Measurements from ENCODE around the gene TCEA2.

TCEA2 gene

DNA sequence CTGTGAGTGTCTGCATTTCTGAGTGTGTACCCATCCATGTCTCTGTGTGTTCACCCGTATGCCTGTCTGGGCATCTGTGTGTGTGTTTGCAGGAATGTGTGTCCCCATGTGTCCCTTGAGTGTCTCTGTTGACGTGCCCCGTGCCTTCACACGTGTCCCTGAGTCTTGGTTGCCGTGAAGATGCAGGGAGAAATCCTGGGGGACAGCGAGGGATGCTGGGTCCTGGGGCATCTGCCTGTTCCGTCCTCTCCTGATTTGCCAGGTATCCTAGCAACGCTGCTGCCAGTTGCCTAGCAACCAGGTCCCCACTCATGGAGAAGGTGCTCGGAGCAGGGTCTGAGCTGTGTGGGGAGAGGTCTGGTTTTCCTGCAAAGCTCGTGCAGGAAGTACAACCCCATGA is 27.2 kb downstream of the TCEA2 start:
- no peak for TF ChIP-seq ZNF274 (IDR thresholded peaks at IDR 0.05; ENCODE audit: low read depth, low read length)

DNA sequence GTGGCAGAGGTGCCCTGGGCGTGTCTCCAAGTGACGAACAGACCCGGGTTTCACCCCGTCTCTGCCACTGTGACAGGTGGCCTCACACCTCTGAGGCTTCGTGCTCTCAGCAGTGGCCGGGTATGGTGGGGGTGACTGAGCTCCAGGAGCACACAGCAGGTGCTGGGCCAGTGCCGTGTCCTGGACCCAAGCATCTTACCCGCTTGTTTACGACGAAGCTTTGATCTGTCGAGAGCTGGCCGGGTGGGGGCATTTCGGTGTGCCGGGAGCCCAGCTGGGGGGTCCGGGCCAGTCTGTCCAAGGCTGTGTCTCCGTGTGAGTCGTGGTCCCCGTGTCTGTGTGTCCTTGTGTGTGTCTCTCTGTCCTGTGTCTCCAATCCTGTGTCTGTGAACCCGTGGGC is 28.3 kb downstream of the TCEA2 start:
- TF ChIP-seq ZNF274 (IDR thresholded peaks at IDR 0.05; ENCODE audit: low read depth, low read length), result no peak
- no peak overlapping the region for H3K4me3 ChIP-seq (ENCODE audit: low read length)

More for the DNA sequence above, 27.2 kb downstream of the TCEA2 start:
- H3K4me3 ChIP-seq (ENCODE audit: low read length), result no peak overlapping the region

DNA sequence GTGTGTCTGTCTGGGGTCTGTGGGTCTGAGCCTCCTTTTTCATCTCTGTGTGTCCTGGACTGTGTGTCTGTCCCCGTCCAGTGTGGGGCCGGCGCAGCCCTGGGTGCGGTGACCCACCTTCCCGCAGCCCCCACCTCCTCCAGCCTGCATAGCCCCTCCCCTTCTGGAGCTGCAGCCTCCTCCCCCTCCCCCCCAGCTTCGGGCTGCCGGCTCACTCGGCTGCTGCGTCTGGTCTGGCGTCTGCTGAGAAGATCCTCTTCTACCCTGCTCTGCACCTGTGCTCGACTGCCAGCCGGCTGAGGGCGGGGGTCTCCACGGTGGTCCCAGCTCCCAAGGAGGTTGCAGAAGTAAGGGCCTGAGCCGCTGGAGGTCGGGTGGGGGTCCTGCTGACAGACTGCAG is 28.8 kb downstream of the TCEA2 start:
- no peak for TF ChIP-seq ZNF274 (IDR thresholded peaks at IDR 0.05; ENCODE audit: low read depth, low read length)
- no peak overlapping the region for H3K4me3 ChIP-seq (ENCODE audit: low read length)

DNA sequence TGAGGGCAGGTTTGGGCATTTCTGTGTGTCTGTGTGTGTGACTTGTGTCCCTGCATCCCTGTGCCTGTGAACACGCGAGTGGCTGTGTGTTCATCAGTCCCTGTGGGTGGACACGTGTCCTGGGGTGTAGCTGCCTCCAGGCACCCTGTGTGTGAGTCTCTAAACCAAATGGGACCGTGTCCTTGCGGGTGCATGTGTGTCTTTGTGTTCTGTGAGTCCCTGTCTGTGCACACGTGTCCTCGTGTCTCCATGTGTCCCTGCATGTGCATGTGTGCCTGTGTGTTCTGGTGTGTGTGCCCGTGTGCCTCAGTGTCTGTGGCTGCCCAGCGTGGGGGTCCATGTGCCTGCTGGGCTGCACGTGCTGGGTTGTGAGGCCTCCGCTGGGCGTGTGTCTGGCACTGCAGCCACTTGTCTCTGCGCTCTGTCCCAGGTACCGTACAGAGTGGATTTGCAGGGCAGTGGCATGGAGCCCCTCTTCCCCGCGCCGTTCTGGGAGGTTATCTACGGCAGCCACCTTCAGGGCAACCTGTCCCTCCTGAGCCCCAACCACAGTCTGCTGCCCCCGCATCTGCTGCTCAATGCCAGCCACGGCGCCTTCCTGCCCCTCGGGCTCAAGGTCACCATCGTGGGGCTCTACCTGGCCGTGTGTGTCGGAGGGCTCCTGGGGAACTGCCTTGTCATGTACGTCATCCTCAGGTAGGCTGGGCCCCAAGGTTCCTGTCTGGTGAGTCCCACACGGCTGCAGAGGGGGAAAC is 29.4 kb downstream of the TCEA2 start:
- H3K4me3 ChIP-seq (ENCODE audit: low read length), result no peak overlapping the region
- TF ChIP-seq ZNF274 (IDR thresholded peaks at IDR 0.05; ENCODE audit: low read depth, low read length), result no peak

DNA sequence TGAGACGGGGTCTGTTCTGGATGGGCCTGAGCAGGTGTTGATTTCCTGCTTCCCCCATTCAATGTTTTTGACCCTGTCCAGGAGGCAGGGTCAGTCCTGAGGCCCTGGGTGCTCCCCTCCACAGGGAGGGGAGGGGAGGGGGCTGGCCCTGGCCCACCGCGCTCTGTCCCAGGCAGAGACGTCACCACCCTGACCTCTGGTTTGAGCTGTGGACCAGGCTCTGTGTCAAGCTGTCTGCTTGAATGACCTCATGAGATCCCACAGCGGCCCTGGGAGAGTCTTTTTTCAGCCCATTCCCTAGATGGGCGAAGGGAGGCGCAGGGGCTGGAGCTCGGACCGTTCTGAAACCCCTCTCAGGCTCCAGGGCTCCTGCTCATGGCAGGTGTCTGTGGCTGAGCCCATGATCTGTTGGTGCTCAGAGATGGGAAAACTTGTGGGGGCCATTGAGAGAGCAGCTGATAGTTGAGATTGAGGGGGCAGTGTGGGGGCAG is 30.1 kb downstream of the TCEA2 start:
- TF ChIP-seq ZNF274 (IDR thresholded peaks at IDR 0.05; ENCODE audit: low read depth, low read length), result no peak
- no peak overlapping the region for H3K4me3 ChIP-seq (ENCODE audit: low read length)

DNA sequence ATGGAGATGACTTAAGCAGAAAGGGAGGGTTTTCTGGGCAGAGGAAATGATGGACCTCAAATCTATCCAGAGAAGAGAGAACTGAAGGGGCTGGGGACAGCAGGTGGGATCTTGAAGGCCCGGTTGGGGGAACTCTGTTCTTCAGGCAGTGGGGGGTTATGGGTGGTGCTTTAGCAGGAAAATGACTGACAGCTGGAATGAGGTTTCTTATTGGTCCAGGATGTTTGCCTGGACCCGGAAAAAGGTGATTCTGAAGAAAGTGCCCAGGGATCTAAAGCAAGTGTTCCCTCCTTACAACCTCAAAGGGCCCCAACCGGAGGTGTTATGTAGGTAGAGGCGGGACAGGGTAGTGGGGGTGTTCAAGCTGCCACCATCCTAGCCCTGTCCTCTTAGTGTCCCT is 32.5 kb downstream of the TCEA2 start:
- H3K4me3 ChIP-seq (ENCODE audit: low read length), result no peak overlapping the region
- no peak for TF ChIP-seq ZNF274 (IDR thresholded peaks at IDR 0.05; ENCODE audit: low read depth, low read length)

DNA sequence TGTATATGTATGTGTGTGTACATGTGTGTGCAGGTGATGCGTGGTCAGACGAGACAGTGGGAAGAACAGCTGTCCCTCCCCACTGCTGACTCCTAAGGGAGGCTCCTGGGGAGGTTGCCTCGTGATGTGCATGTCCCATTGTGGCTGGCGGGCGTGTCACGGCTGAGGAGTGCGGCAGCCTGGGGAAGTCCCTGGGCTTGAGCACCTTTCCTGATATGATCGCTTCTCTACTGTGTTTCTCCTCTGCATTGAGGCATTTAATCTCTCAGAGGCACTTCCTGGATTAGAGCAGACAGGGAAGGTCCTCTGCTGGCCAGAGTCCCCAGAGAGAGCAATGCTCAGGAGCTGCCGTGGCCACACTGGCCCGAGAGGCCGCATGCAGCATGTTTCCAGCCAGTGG is 32.9 kb downstream of the TCEA2 start:
- no peak for TF ChIP-seq ZNF274 (IDR thresholded peaks at IDR 0.05; ENCODE audit: low read depth, low read length)
- H3K4me3 ChIP-seq (ENCODE audit: low read length), result no peak overlapping the region

DNA sequence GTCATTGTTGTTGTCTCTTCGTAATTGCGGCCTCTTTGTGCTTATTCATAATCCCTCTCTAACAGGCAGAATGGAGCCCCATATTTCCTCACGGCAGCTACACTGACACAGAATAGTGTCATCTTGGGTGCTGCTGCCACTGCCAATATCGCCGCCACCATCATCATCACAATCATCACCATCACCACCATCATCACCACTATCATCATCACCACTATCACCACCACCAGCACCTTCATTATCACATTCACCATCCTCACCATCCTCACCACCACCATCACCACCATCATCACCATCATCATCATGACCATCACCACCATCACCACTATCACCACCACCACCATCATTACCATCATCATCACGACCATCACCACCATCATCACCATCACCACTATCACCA is 33.5 kb downstream of the TCEA2 start:
- no peak for TF ChIP-seq ZNF274 (IDR thresholded peaks at IDR 0.05; ENCODE audit: low read depth, low read length)
- H3K4me3 ChIP-seq (ENCODE audit: low read length), result no peak overlapping the region

DNA sequence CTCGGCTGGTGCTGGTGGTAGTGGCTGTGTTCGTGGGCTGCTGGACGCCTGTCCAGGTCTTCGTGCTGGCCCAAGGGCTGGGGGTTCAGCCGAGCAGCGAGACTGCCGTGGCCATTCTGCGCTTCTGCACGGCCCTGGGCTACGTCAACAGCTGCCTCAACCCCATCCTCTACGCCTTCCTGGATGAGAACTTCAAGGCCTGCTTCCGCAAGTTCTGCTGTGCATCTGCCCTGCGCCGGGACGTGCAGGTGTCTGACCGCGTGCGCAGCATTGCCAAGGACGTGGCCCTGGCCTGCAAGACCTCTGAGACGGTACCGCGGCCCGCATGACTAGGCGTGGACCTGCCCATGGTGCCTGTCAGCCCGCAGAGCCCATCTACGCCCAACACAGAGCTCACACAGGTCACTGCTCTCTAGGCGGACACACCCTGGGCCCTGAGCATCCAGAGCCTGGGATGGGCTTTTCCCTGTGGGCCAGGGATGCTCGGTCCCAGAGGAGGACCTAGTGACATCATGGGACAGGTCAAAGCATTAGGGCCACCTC is 35.5 kb downstream of the TCEA2 start:
- no peak overlapping the region for H3K4me3 ChIP-seq (ENCODE audit: low read length)
- TF ChIP-seq ZNF274 (IDR thresholded peaks at IDR 0.05; ENCODE audit: low read depth, low read length), result no peak

DNA sequence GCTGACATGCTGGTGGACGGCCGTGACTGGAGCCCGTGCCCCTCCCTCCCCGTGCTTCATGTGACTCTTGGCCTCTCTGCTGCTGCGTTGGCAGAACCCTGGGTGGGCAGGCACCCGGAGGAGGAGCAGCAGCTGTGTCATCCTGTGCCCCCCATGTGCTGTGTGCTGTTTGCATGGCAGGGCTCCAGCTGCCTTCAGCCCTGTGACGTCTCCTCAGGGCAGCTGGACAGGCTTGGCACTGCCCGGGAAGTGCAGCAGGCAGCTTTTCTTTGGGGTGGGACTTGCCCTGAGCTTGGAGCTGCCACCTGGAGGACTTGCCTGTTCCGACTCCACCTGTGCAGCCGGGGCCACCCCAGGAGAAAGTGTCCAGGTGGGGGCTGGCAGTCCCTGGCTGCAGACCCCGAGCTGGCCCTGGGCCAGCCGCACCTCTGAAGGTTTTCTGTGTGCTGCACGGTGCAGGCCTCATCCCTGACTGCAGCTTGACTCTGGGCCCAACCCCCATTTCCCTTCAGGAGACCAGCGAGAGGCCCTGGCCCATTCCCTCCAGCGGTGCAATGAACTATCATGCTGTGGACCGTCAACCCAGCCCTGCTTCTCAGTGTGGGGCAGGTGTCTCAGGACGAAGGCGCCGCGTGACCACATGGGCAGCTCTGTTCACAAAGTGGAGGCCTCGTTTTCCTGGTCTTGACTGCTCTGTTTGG is 36.2 kb downstream of the TCEA2 start:
- no peak overlapping the region for H3K4me3 ChIP-seq (ENCODE audit: low read length)
- no peak for TF ChIP-seq ZNF274 (IDR thresholded peaks at IDR 0.05; ENCODE audit: low read depth, low read length)

DNA sequence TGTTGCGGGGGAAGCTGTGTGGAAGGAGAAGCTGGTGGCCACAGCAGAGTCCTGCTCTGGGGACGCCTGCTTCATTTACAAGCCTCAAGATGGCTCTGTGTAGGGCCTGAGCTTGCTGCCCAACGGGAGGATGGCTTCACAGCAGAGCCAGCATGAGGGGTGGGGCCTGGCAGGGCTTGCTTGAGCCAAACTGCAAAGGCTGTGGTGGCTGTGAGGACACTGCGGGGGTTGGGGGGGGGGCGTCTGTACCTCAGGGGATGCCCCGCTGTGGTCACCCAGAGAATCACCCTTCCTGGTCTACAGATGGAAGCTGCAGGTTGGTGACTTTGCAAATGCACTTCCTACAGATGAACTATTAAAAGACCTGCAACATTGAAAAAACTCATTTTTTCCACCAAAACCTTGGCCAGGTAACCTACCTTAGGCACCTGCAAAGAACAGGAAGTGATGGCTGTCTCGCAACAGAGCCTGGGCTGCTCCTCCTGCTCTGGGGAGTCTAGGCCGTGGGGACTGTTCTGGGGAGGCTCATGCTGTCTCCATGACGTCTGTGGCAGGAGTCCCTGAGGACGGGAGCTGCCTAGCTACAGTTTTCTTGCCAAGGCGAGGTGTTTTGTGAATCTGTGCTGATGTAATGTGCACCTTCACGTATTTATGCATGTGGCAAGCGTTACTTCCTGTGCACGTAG is 37.0 kb downstream of the TCEA2 start:
- H3K4me3 ChIP-seq (ENCODE audit: low read length), result no peak overlapping the region
- TF ChIP-seq ZNF274 (IDR thresholded peaks at IDR 0.05; ENCODE audit: low read depth, low read length), result no peak

DNA sequence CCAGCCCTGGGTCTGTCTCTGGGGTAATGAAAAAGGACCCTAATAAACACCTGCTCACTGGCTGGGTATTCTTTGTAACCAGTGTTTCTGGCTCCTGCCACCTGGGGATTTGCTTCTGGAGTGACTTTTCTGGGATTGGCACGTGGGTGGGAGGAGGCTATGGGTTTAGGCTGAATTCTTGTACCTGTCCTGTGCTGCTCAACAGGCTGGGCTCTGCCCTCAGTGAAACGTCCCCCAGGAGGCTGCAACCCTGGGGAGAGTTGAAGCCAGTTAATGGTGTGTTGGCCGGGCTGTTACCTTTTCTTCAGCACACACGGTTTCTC is 37.5 kb downstream of the TCEA2 start:
- no peak for TF ChIP-seq ZNF274 (IDR thresholded peaks at IDR 0.05; ENCODE audit: low read depth, low read length)
- H3K4me3 ChIP-seq (ENCODE audit: low read length), result no peak overlapping the region

DNA sequence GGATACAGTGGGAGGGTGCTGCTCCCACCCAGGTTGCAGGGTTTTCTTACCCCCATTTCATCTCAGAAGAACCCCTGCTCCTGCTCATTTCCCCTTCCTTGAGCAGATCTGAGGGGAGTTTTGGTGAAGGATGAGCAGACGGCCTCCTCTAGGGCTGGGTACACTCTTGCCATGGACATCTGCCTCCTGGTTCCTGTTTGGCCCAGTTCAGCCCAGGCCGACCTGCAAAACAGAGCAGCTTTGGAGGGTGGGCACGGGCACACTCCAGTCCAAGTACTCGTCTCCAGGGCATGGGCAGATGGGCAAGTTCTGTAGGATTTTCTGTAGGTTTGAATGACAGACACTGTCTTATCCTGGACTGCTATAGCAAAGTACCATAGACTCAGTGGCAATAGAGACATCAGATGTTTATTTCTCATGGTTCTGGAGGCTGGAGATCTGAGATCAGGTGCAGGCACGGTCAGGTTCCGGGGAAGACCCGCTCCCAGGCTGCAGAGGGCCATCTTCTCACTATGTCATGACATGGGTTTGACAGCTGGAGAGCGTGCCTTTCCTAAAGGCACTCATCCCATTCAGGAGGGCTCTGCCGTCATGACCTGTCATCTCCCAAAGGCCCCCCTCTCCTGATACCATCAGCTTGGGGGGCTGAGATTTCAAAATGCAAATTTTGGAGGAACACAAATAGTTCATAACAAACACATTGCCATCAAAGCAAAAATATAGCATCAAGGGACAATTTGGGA is 38.1 kb downstream of the TCEA2 start:
- no peak overlapping the region for H3K4me3 ChIP-seq (ENCODE audit: low read length)
- no peak for TF ChIP-seq ZNF274 (IDR thresholded peaks at IDR 0.05; ENCODE audit: low read depth, low read length)

Measured in GM08714 (cell line).